EH (cell line): ENCODE results near the gene NDRG4.
A peak's percentile ranks its signal among the peaks of the same experiment; 100 is the strongest.

Source experiments
- DNase-seq: peaks from one replicate; pipeline ENCODE4 v3.0.0-alpha.2; 2015; ENCODE audit warnings: low read depth

Gene NDRG4

DNA sequence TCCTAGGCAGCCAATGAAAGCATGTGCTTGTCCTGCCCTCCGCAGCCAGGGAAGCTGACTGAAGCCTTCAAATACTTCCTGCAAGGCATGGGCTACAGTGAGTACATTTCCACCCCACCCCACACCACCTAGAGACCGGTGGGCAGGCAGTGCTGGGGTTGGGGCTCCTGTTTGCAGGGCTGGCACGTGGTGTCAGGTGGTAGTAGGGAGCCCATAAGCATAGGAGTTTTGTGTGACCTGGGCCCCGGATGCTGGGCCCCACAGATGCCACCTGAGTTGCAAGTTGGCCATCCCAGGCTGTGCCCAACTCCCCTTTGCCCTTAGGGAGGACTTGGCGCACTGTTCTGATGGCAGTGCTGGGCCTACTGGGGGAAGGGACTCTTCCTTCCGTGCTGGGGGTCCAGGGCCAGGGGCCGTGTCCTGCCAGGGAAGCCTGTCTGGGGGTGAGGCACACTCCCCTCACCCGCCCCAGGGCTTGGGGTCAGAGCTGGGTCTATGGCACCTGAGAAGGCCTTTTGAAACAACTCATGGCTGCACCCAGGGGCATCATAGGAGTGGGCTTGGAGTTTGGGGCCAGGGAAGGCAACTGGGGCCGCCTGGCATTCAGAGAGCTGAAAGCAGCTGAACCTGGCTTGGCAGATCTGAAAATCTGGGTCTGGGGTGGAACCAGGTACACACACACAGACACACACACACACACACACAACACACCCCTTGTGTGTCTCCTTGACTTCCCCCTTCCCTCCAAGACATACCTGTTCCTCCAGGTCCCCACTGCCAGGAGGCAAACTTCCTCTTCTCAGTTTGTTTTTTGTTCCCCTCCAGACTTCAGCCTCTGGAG is 9.5 kb downstream of the NDRG4 start:
- DNase-seq, result no peak

DNA sequence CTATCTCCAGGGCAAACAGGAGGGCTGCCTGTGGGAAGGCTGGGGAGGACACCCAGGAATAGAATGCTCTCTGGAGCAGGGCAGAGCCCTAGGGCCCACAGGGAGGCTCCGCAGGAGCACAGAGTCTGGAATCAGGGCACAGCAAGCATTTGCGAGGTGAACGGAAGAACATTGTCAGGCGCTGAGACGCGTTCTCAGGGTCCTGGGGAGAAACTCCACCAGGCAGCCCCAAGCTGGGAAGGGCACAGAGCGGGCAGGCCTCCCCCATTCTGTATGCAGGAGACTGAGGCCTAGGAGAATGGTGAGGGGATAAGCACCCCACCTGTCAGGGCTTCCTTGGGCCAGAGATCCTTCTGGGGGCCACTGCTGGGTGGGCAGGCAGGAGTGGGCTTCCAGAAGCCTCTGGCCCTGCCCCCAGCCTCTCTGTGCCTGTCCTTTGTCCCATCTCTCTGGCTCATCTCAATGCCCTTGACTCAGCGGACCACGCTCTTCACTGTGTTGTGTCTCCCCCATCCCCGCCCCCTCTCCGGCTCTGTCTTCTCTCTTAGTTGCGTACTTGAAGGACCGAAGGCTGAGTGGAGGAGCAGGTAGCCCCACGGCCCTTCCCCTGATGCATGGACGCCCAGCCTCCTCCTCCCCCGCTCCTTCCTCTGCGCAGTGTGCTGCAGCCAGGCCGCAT is 10.3 kb downstream of the NDRG4 start:
- no peak for DNase-seq

DNA sequence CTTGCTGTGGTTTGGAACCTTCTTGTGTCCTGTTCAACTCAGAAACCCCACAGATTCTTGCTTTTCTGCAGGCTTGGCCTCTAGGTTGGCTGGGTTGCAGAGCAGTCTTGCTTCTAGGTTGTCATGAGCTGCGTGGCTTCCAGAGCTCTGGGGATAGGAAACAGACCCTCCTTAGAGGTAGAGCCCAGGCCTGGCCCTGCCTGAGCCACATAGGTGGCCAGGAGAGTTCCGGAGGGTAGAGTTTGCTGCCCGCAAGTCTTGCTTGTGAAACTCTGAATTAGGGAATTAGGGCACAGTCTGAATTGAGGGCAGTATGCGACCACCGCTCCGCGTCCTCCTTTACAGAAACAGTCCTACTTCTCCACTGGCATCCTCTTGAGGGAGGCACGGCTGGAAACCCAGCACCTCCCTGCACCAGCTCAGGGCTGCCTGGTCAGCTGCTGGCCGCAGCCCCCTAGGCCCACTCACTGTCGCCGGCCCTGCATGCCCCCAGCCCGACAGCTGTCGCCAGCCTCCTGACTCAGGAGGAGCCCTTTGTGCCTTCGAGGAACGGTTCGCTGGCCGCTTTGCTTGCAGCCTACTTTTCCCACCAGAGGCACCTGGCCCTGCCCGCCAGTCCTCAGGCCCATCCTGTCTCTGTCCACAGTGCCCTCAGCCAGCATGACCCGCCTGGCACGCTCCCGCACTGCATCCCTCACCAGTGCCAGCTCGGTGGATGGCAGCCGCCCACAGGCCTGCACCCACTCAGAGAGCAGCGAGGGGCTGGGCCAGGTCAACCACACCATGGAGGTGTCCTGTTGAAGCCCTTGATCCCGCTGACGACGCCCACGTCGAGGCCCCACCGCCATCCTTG is 11.1 kb downstream of the NDRG4 start:
- no peak for DNase-seq

DNA sequence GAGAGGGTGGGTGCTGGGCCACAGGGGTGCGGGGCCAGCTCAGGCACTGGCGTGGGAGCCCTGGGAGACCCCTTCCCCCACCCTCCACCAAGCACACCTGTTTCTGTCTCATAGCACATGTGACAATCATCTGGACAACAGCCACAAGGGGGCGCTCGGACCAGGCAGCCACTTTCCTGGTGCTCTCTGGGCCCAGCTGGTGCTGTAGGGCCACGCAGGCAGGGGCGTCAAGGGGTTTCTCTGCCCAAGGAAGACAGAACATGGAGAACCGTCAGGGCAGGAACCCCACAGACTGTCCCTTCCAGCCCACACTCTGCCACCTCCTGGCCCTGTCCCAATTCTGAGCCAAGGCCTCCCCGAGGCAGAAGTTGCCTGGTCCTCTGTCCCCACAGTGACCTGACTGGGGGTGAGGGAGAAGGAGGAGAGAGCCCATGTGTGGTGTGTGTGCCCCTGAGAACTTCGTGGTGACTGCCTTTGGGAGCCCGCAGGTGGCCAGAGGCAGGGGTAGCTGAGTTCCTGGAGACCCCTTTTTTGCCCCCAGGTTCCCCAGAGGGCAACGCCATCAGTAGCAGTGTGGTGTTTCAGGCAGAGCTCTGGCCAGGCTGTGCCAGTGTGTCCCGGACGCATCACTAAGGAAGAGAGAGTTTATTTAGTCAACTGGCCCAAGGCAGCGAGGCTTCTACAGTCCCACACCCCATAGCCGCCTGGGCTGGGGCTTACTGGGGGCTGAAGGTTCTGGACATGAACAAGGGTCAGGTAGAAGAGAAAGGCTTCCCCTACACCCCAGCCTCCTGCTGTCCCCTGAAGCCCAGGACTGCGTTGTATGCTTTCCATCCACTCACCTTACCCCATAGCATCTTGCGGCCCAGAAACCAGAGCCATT is 12.2 kb downstream of the NDRG4 start:
- peak; percentile 63 for DNase-seq

DNA sequence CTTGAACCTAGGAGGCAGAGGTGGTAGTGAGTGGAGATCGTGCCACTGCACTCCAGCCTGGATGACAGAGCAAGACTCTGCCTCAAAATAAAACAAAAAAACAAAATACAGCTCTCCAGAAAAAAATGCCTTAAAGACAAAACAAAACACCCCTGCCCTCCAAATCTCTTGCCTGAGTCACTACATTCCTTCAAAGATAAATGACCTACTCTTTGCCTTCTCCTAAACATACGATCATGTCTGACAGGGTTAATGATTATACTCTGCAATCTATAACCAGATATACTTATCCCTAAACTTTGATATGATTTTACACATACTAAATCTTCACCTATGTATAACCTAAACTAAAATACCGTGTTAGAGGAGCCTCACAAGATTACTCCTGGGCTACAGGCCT is 13.9 kb downstream of the NDRG4 start:
- peak; percentile 15 for DNase-seq

DNA sequence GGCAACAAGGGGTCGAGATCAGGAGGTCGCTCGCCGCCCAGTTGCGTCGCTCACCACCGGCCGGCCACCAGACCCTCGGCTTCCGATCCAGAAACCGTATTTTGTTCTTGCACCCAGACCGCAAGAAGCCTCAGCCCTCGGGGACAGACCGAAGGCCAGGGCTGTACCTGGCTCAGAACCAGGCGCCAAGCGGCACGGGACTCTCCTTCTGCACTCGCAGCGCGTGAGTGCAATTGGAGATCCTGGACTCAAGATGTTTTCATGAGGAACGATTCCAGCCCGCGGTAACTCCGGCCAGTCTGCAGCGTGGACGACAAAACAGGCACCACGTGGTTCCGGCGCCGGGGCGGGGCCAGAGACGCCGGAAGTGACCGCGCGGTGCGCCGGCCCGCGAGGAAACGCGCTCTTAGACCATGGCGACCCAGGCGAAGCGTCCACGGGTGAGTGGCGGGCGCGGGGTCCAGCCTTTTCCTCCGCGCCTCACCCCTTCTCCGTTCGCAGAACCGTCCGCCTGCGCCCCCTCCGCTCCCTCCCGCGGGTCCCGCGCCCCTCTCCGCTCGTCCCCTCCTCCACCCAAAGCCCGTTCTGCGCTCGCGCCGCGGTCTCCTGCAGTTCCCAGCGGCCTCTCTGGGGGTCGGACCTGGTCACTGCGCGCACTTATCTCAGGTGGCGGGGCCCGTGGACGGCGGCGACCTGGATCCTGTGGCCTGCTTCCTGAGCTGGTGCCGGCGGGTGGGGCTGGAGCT is 15.4 kb downstream of the NDRG4 start, which contains the start of gene SETD6:
SETD6 (plus strand) TSS at position 393 of the 746 bp plus-strand sequence; CDS start at position 414, 21 bp downstream.
- peak; percentile 87 for DNase-seq

DNA sequence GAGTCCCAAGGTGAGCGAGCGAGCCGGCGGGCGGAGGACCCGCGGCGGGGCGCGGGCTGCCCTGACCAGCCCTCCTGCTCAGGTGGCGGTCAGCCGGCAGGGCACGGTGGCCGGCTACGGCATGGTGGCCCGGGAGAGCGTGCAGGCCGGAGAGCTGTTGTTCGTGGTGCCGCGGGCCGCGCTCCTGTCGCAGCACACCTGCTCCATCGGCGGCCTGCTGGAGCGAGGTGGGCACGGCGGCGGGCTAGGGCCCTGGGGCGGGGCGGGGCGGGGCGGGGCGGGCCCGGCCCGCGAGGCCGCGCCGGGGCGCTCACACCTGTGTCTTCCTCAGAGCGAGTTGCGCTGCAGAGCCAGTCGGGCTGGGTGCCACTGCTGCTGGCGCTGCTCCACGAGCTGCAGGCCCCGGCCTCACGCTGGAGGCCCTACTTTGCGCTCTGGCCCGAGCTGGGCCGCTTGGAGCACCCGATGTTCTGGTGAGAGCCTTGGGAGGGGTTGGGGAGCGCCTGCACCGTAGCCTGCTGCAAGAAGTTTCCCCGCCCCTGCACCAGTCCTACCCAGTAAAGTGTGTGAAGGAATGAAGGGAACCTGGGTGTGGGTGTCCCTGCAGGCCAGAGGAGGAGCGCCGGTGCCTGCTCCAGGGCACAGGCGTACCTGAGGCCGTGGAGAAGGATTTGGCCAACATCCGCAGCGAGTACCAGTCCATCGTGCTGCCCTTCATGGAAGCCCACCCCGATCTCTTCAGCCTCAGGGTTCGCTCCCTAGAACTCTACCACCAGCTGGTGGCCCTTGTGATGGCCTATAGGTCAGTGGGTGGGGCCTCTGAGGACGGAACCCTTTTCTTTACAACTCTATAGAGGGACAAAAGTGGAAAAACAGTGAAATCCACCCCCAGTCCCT is 16.2 kb downstream of the NDRG4 start:
- DNase-seq, result no peak

DNA sequence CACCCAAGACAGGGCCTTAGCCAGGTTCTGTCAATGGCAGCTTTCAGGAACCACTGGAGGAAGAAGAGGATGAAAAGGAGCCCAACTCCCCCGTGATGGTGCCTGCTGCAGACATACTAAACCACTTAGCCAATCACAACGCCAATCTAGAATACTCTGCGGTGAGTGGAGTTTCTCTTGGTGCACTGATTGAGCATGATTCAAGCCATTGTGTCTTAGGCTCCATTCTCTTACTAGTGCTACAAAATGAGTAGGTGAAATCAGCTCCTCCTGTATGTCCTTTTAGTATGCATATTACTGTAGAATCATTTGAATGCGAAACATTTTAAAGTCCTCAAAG is 16.8 kb downstream of the NDRG4 start:
- no peak for DNase-seq

DNA sequence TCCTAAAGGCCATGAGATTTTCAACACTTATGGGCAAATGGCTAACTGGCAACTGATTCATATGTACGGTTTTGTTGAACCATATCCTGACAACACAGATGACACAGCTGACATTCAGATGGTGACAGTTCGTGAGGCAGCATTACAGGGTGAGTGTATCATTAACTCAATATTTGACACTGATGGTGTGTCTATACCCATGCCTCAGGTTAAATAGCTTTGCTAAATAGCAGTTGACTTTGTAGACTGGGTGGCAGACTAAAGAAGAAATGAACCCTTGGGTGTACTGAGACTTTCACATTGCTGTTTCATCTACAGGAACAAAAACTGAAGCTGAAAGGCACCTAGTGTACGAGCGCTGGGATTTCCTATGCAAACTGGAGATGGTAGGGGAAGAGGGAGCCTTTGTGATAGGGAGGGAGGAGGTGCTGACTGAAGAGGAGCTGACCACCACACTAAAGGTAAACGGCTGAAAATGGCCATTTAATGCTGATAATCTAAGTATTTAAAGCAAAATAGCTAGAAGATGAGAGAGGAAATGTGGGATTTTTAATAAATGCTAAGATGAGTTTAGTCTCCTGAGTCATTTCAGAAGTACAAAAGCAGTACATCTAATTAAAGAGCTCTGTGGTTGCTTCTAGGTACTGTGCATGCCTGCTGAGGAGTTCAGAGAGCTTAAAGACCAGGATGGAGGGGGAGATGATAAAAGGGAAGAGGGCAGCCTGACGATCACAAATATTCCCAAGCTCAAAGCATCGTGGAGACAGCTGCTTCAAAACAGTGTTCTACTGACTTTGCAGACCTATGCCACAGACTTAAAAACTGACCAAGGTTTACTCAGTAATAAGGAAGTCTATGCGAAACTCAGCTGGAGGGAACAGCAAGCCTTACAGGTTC is 18.4 kb downstream of the NDRG4 start:
- no peak for DNase-seq

DNA sequence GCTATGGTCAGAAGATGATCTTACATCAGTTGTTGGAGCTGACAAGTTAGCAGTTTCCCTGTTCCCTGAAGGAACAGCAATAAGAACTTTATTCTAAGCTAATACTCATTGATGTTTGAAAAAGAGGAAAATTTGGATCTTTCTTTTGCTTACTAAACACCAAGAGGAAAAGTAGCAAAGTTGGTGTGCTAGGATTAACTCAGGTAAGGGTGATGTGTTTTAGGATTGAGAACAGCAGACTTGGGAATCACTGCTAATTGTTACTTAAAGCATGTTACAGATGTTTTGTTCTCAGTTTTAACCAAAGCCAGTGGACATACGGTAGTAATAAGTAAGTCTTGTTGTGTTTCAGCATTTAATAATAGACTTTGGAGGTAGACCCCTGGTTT is 19.0 kb downstream of the NDRG4 start:
- DNase-seq, result no peak

DNA sequence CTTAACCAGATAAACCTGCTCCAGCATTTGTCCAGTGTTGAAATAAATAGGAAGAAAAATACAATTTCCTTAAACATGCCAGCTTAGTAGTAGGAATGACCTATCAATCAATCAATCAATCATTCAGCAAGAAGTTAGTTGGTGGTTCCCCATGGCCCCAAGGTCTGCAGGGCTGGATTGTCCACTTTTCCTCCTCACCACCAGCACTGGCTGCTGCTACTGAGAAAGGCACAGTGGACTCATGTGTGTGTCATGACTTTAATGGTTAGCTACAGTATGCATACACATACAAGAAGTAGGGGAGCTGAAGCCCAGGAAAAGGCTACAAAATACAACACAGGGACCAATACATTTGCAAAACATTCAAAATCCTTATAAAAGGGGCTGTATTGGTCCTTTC is 19.8 kb downstream of the NDRG4 start:
- no peak for DNase-seq

DNA sequence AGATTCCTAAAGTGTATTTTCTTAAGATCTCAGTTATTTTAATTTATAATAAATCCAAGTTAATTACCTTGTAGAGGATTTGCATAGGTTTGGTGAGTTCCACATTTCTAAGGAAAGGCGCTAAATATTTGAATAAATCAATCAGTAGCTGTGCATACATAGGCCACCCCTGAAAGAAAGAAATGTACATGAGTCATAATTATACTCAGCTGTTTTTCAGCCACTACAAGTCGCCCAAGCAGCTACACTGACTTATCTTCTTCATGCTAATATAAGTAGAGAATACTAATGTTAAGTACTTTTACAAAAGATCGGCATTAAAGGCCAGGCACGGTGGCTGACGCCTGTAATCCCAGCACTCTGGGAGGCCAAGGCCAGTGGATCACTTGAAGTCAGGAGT is 30.2 kb downstream of the NDRG4 start:
- no peak for DNase-seq

DNA sequence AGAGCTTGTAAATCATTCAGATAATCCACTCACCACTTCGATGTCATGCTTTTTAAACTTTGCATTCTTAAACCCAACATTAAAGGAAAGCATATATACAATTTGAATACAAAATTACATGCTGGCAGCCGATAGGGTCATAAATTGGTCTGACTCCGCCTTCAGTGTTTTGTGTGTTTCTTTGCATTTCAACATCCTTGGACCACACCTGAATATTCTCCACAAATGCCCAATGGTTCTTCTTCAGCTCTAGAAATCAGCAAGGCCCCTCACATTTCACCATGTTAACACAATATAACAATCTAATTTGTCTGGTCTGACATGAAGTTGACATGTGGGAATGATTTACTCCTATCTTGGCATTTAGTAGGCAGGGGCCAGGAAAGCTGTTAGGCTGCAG is 32.5 kb downstream of the NDRG4 start:
- DNase-seq, result no peak

DNA sequence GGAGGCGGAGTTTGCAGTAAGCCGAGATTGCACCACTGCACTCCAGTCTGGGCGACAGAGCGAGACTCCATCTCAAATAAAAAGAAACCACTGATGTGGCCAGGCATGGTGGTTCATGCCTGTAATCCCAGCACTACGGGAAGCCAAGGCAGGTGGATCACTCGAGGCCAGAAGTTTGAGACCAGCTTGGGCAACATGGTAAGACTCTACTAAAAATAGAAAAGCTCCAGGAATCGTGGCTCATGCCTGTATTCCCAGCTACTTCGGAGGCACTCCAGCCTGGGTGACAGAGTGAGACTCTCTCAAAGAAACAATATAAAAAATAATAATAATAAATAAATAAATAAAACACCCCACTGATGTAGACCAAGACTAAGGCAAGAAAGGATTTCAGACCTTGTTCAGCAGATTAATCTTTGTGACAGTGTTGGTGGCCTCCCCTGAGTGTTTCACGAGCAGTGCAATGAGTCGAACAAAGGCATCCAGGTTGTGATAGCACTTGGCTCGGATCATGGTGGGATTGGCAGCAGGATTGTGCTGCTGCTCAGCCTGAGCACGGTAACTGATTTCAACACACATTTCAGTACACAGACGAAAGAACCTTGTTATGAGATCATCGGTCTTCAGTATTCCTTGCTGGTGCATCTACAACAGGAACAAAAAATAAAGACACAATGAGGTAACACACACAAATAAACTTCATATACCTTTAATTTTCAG is 34.0 kb downstream of the NDRG4 start:
- DNase-seq, result no peak

DNA sequence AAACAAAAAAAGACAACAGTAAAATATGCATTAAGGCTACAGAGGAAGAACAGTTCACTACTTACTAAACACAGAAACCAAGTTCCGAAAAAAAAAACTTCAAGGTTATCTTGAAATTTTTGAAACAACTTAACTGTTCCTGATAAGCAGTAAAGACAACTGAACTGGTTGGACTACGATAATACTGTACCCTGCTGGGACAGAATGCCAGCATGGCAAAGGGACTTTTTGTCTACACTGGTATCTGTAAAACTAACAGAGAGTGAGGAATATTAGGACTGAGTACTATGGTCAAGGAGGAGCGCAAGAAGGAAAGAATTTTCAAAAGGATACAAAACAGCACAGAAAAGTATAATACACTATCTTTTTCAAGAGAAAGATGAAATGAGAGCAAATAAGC is 35.2 kb downstream of the NDRG4 start:
- no peak for DNase-seq

DNA sequence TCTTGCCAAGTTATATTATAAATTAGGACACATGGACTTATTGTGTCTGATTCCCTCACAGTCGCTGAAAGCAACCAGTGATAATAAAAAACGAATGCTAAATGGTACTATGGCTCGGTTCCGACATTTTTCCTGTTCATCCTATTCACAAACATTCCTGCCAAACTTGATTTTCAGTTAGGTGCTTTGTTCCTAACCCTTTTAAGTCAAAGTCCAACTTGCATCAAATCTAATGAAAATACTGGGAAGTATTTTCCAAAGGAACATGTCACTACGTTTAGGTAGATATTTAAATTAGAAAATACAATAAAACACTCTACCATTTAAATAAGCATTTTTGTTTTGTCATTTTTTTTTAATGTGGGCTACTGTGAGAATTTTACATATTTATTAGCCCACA is 36.3 kb downstream of the NDRG4 start:
- DNase-seq, result no peak

DNA sequence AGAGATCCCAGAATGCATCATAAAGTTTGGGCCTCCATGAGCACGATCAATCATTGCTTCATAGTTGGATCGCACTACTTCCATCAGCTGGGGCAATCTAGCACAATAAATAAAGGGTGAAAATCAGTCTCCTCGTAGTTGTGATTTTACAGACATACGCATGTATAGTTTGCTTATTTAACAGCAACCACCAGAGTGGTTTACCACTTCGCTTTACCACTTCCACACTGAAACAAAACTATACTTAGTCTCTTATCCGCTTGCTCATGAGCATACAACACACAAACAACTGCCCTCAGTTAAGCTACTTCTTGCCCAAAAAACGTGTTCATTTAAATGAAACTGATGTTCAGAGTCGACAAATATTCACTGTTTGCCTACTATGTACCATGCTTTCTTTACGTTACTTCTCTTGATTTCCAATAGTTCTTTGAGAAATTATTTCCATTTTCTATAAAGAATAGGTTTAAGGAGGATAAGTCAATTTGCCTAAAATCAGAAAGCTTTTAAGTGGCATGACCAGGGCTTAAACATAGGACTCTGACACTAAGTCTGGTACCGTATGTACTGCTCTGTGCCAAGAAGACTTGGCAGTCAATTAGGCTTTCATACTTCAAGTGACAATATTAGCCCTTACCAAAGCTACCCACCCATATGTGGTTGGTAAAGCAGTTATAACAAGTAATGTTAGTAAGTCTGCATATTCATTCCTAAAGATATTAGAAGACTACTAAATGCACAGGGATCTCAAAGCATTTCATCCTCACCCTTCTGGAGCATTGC is 37.4 kb downstream of the NDRG4 start:
- DNase-seq, result no peak
